Erythroblast (primary cell): ENCODE results near the gene BDKRB1.

Experiments
- GATA1 ChIP-seq: IDR thresholded peaks from 2 replicates; pipeline ENCODE4 v1.6.1; 2011; ENCODE audit warnings: low read depth, mild to moderate bottlenecking, control low read depth, low read length, moderate library complexity
- POLR2A ChIP-seq: IDR thresholded peaks from 2 replicates; pipeline ENCODE4 v1.6.1; 2011; ENCODE audit warnings: mild to moderate bottlenecking, low read length

DNA sequence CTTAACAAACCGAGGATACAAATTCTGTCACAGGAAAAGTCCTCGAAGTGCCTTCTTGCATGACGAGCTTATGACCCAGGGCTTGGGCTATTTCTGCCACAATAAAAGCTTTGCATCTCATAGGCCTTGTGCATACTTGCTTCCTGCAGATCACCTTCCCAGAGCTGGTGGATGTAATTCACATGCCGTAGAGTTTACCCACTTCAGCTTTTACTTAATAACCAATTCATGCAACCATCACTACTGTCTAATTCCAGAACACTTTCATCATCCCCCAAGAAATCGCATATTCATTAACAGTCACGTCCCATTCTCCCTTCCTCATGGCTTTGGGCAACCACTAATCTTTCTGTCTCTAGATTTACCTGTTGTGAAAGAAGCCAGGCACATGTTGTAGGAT lies 9.0 kb upstream of the BDKRB1 start:
- no peak for TF ChIP-seq POLR2A
- TF ChIP-seq GATA1 = no peak
